Mesenchymal stem cell (in vitro differentiated cells and primary cell): ENCODE data around the gene SIK1.
"Not testable (repeated sequence)": the region's sequence is repeated elsewhere in the genome, so short reads cannot be mapped to it uniquely, and the experiment has no call there.

Experiments
- DNase-seq: peaks from one replicate; pipeline ENCODE4 v3.0.0-alpha.2; 2013
- H2AFZ ChIP-seq: one replicate; pipeline ENCODE4 v1.6.1; 2013; ENCODE audit warnings: low read depth, mild to moderate bottlenecking, control low read depth, inconsistent platforms, low read length, moderate library complexity
- H2AK5ac ChIP-seq: 2 replicates; pipeline ENCODE4 v1.6.1; 2013; ENCODE audit warnings: low read length, moderate library complexity, mild to moderate bottlenecking, inconsistent platforms; ENCODE audit not compliant: severe bottlenecking
- H2BK120ac ChIP-seq: one replicate; pipeline ENCODE4 v1.6.1; 2013; ENCODE audit warnings: low read depth, mild to moderate bottlenecking, inconsistent platforms, low read length, moderate library complexity
- H2BK12ac ChIP-seq, 2 experiments: one replicate each; pipeline ENCODE4 v1.6.1; 2013; ENCODE audit warnings: inconsistent platforms in 2 of 2, low read length in 2 of 2, mild to moderate bottlenecking in 2 of 2, moderate library complexity in 2 of 2, control low read depth in 1 of 2
- H2BK15ac ChIP-seq: one replicate; pipeline ENCODE4 v1.6.1; 2013; ENCODE audit warnings: mild to moderate bottlenecking, low read depth, inconsistent platforms; ENCODE audit not compliant: poor library complexity, severe bottlenecking
- H2BK5ac ChIP-seq: 2 replicates; pipeline ENCODE4 v1.6.1; 2013; ENCODE audit warnings: low read depth, mild to moderate bottlenecking, low read length, control low read depth, inconsistent platforms; ENCODE audit not compliant: poor library complexity, severe bottlenecking
- H3K14ac ChIP-seq, 2 experiments: one replicate each; pipeline ENCODE4 v1.6.1; 2013; ENCODE audit warnings: inconsistent platforms in 2 of 2, low read length in 2 of 2, control low read depth in 1 of 2, mild to moderate bottlenecking in 1 of 2, moderate library complexity in 1 of 2
- H3K18ac ChIP-seq, 2 experiments: one replicate each; pipeline ENCODE4 v1.6.1; 2013; ENCODE audit warnings: inconsistent platforms in 2 of 2, low read length in 2 of 2, control low read depth in 1 of 2, low read depth in 1 of 2, mild to moderate bottlenecking in 1 of 2
- H3K23ac ChIP-seq, 2 experiments: one replicate each; pipeline ENCODE4 v1.6.1; 2013; ENCODE audit warnings: inconsistent platforms in 2 of 2, low read length in 2 of 2, mild to moderate bottlenecking in 2 of 2, moderate library complexity in 2 of 2, control low read depth in 1 of 2
- H3K27ac ChIP-seq: 2 replicates; pipeline ENCODE4 v1.5.1; 2013; ENCODE audit warnings: mild to moderate bottlenecking, moderate library complexity, low read length, control low read depth, inconsistent platforms; ENCODE audit not compliant: poor library complexity, severe bottlenecking
- H3K27me3 ChIP-seq, 2 experiments: 2 replicates each; pipeline versions ENCODE4 v1.6.1 to v1.7.0; 2013; ENCODE audit warnings: low read length in 2 of 2, mild to moderate bottlenecking in 2 of 2, moderate library complexity in 2 of 2, control low read depth in 1 of 2, inconsistent platforms in 1 of 2; ENCODE audit not compliant: control insufficient read depth in 1 of 2, insufficient read depth in 1 of 2
- H3K36me3 ChIP-seq, 2 experiments: 2 replicates each; pipeline versions ENCODE4 v1.6.1 to v1.7.0; 2013; ENCODE audit warnings: low read length in 2 of 2, control low read depth in 1 of 2, inconsistent platforms in 1 of 2, low read depth in 1 of 2, mild to moderate bottlenecking in 1 of 2; ENCODE audit not compliant: insufficient read depth in 2 of 2, control insufficient read depth in 1 of 2
- H3K4ac ChIP-seq, 2 experiments: one replicate each; pipeline ENCODE4 v1.6.1; 2013; ENCODE audit warnings: inconsistent platforms in 2 of 2, low read length in 2 of 2, mild to moderate bottlenecking in 2 of 2, moderate library complexity in 2 of 2, control low read depth in 1 of 2, low read depth in 1 of 2
- H3K4me1 ChIP-seq: 2 replicates; pipeline ENCODE4 v1.6.1; 2013; ENCODE audit warnings: low read depth, low read length, control low read depth; ENCODE audit not compliant: control insufficient read depth, insufficient read depth
- H3K4me2 ChIP-seq: 2 replicates; pipeline ENCODE4 v1.6.1; 2013; ENCODE audit warnings: low read length, mild to moderate bottlenecking, inconsistent platforms; ENCODE audit not compliant: poor library complexity, severe bottlenecking
- H3K4me3 ChIP-seq, 2 experiments: 2 replicates each; pipeline versions ENCODE4 v1.5.1 to v1.7.0; 2013; ENCODE audit warnings: low read length in 2 of 2, mild to moderate bottlenecking in 2 of 2, control low read depth in 1 of 2, low read depth in 1 of 2; ENCODE audit not compliant: insufficient read depth in 1 of 2
- H3K79me1 ChIP-seq: replicated peaks from 2 replicates; pipeline ENCODE4 v1.6.1; 2013; ENCODE audit warnings: mild to moderate bottlenecking, control low read depth, low read length, inconsistent platforms; ENCODE audit not compliant: poor library complexity, severe bottlenecking
- H3K9ac ChIP-seq: 2 replicates; pipeline ENCODE4 v1.7.0; 2013; ENCODE audit warnings: mild to moderate bottlenecking, low read length, moderate library complexity
- H3K9me3 ChIP-seq: 2 replicates; pipeline ENCODE4 v1.7.0; 2013; ENCODE audit warnings: mild to moderate bottlenecking, low read length; ENCODE audit not compliant: control insufficient read depth
- H4K8ac ChIP-seq: one replicate; pipeline ENCODE4 v1.6.1; 2013; ENCODE audit warnings: inconsistent platforms, mild to moderate bottlenecking, low read length, moderate library complexity
- H4K91ac ChIP-seq: one replicate; pipeline ENCODE4 v1.6.1; 2013; ENCODE audit warnings: mild to moderate bottlenecking, low read length, inconsistent platforms
- WGBS: methylation state at CpG from one replicate; pipeline ENCODE4 v1.1.7; 2013; ENCODE audit warnings: mixed read lengths; 5-methylcytosine and 5-hydroxymethylcytosine counted together

SIK1 gene

GRCh38 chr21:43403651-43404430, 23.1 kb downstream of the SIK1 start:
- not testable (repeated sequence) for H2BK15ac ChIP-seq, H2AFZ ChIP-seq, H4K8ac ChIP-seq, H4K91ac ChIP-seq, H3K4me3 ChIP-seq, H3K23ac ChIP-seq, H2BK120ac ChIP-seq, H3K4ac ChIP-seq, H3K18ac ChIP-seq, H3K27ac ChIP-seq, H2AK5ac ChIP-seq, DNase-seq, H3K79me1 ChIP-seq, H3K14ac ChIP-seq, H2BK5ac ChIP-seq, H2BK12ac ChIP-seq, H3K9ac ChIP-seq, H3K4me1 ChIP-seq, H3K36me3 ChIP-seq, H3K27me3 ChIP-seq, H3K9me3 ChIP-seq, H3K4me2 ChIP-seq
- WGBS, result no CpG with 5 or more reads among the region's 22 CpGs

DNA sequence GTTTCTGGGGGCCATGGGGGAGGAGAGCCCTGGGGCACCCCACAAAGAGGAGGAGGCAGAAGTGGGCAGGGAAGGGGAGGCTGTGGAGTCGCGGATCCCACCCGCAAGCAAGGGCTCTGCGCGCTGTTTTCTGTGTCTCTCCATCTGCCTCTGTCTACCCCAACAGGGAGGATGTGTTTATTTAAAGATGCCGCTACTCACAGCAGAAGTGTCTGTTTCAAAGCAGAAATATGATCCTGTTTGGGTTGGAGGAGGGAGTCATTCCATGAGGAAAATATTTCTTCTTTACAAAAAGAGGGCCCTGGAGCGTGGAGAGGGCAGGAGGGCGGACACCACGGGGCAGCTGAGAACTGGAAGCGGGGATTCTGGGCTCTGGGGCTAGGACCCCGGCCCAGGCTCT, 25.8 kb downstream of the SIK1 start:
- H4K8ac ChIP-seq, H2BK12ac ChIP-seq, DNase-seq, H3K79me1 ChIP-seq, H3K9ac ChIP-seq, H3K9me3 ChIP-seq, H3K23ac ChIP-seq, H2BK5ac ChIP-seq, H2BK15ac ChIP-seq, H3K18ac ChIP-seq, H3K27ac ChIP-seq, H2AK5ac ChIP-seq, H3K36me3 ChIP-seq, H2AFZ ChIP-seq, H3K4ac ChIP-seq, H4K91ac ChIP-seq, H3K4me3 ChIP-seq, H3K14ac ChIP-seq, H3K27me3 ChIP-seq, H3K4me2 ChIP-seq, H2BK120ac ChIP-seq, H3K4me1 ChIP-seq: not testable (repeated sequence)
- no CpG with 5 or more reads among the region's 11 CpGs for WGBS

DNA sequence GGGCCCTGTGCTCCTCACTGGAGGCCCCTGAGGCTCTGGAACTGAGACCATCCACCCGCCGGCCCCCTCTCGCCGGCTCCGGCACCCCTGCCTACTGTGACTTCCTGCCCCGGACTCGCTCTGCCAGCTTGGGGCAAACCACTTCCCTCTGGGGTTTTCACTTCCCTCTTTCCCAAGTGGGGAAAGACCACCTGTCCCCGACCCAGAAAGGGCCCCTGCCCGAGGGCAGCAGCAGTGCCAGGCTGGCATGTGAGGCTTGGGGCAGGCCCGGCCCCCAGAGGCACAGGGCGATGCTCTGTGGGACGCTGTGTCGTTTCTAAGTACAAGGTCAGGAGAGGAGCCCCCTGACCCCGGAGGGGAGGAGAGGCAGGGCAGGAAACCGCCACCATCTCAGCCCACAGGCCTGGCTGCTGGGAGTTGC, 27.3 kb downstream of the SIK1 start:
- not testable (repeated sequence) for H4K91ac ChIP-seq, H3K14ac ChIP-seq, H3K9me3 ChIP-seq, H3K23ac ChIP-seq, H3K9ac ChIP-seq, H3K36me3 ChIP-seq, H3K4me2 ChIP-seq, H3K27me3 ChIP-seq, H3K18ac ChIP-seq, H4K8ac ChIP-seq, H3K4me1 ChIP-seq, H2BK12ac ChIP-seq, DNase-seq, H2BK120ac ChIP-seq, H2AK5ac ChIP-seq, H2BK5ac ChIP-seq, H3K4me3 ChIP-seq, H3K79me1 ChIP-seq, H3K4ac ChIP-seq, H2BK15ac ChIP-seq, H2AFZ ChIP-seq, H3K27ac ChIP-seq
- no CpG with 5 or more reads among the region's 15 CpGs for WGBS

- not testable (repeated sequence) for H3K4me1 ChIP-seq, H2BK5ac ChIP-seq, H2BK120ac ChIP-seq, H3K4ac ChIP-seq, H3K14ac ChIP-seq, H3K4me2 ChIP-seq, H3K27me3 ChIP-seq, H3K9me3 ChIP-seq, H3K27ac ChIP-seq, H3K79me1 ChIP-seq, H2BK15ac ChIP-seq, H3K23ac ChIP-seq, H3K4me3 ChIP-seq, H3K18ac ChIP-seq, H4K8ac ChIP-seq, H4K91ac ChIP-seq, H2AFZ ChIP-seq, DNase-seq, H2AK5ac ChIP-seq, H2BK12ac ChIP-seq, H3K9ac ChIP-seq, H3K36me3 ChIP-seq
- WGBS, result no CpG with 5 or more reads among the region's 28 CpGs
Observed at GRCh38 chr21:43399136-43399535, 27.8 kb downstream of the SIK1 start.
